GM12878 (cell line): ENCODE data around the gene ABCB8. TPM values are rescaled to one million over a fixed set of nuclear protein-coding genes. Genes with fewer than 3 reads are reported as not detected.

Experiments
- ATAC-seq: fragments of 200-7000 bp; cut with Tn5 transposase; 3 replicates; pipeline ENCODE4 v1.9.1; 2020; ENCODE audit warnings: mild to moderate bottlenecking, moderate library complexity
- BruUV-seq: library from RNA; stranded (reverse); fragments of 400-500 nt; replicated peaks from 2 replicates; lab custom pipeline; 2021; lab: Mats Ljungman, UMichigan
- CTCF ChIA-PET: fragments of 300-600 bp; sonication (Branson Sonifier 250); formaldehyde crosslinking; extraction: SDS; loops from one replicate; lab custom pipeline; 2021; ENCODE audit warnings: inconsistent platforms; lab: Yijun Ruan, JAX
- POLR2A ChIA-PET: fragments of 350-600 bp; formaldehyde crosslinking; extraction: SDS; loops from one replicate; lab custom pipeline; 2021; ENCODE audit warnings: inconsistent platforms; lab: Charles Lee
- RAD21 ChIA-PET: fragments of 300-600 bp; sonication (Branson Sonifier 250); formaldehyde crosslinking; loops from one replicate; lab custom pipeline; 2023; ENCODE audit warnings: antibody characterized with exemption; ENCODE audit not compliant: unreplicated experiment; lab: Charles Lee
- SMC1A ChIA-PET: fragments of 300-600 bp; sonication (Branson Sonifier 250); formaldehyde crosslinking; loops from one replicate; lab custom pipeline; 2023; ENCODE audit not compliant: unreplicated experiment, uncharacterized antibody; lab: Charles Lee
- DNase-seq: peaks from one replicate; pipeline ENCODE4 v3.0.0-alpha.2; 2011; ENCODE audit warnings: low read depth, low spot score
- FAIRE-seq: peaks from 3 replicates; lab custom pipeline; 2011; peaks lifted over from hg19 to GRCh38; lab: Jason Lieb, UNC
- H2AFZ ChIP-seq: 2 replicates; pipeline ENCODE4 v1.6.0; 2011; ENCODE audit warnings: low read depth, low read length, control low read depth; ENCODE audit not compliant: control insufficient read depth
- H3K27ac ChIP-seq: 2 replicates; pipeline ENCODE4 v1.5.1; 2011; ENCODE audit warnings: control low read depth; ENCODE audit not compliant: control insufficient read depth, insufficient read depth
- H3K27me3 ChIP-seq, 2 experiments: replicated peaks in 1 of 2; 2 replicates each; pipeline versions ENCODE4 v1.6.0 to v1.6.1; 2011; ENCODE audit warnings: low read length in 1 of 2; ENCODE audit not compliant: control insufficient read depth in 2 of 2, insufficient read depth in 2 of 2
- H3K36me3 ChIP-seq, 2 experiments: 2 replicates each; pipeline ENCODE4 v1.5.1; 2011; ENCODE audit warnings: low read length in 1 of 2; ENCODE audit not compliant: control insufficient read depth in 2 of 2, insufficient read depth in 2 of 2
- H3K4me1 ChIP-seq: 2 replicates; pipeline ENCODE4 v1.6.1; 2011; ENCODE audit warnings: mild to moderate bottlenecking, low read length, moderate library complexity, mixed read lengths; ENCODE audit not compliant: control insufficient read depth, insufficient read depth
- H3K4me2 ChIP-seq: 2 replicates; pipeline ENCODE4 v1.6.0; 2011; ENCODE audit warnings: control low read depth; ENCODE audit not compliant: control insufficient read depth, insufficient read depth
- H3K4me3 ChIP-seq: fragments of 200-600 bp; sonication (generic); 2 replicates; pipeline ENCODE4 v1.5.1; 2016
- H3K79me2 ChIP-seq: 2 replicates; pipeline ENCODE4 v1.6.0; 2011; ENCODE audit warnings: low read length; ENCODE audit not compliant: control insufficient read depth, insufficient read depth
- H3K9ac ChIP-seq: 2 replicates; pipeline ENCODE4 v1.8.0; 2011; ENCODE audit warnings: low read length, control low read depth, mixed read lengths; ENCODE audit not compliant: control insufficient read depth, insufficient read depth
- H3K9me3 ChIP-seq: replicated peaks from 3 replicates; pipeline ENCODE4 v1.5.1; 2011; ENCODE audit warnings: mild to moderate bottlenecking, low read length; ENCODE audit not compliant: control insufficient read depth, insufficient read depth
- H4K20me1 ChIP-seq: 2 replicates; pipeline ENCODE4 v1.6.0; 2011; ENCODE audit not compliant: control insufficient read depth, insufficient read depth
- NFYB ChIP-seq: IDR thresholded peaks from 2 replicates; pipeline ENCODE4 v1.6.1; 2011; ENCODE audit warnings: low read depth, mild to moderate bottlenecking, low read length, improper control_type of control experiment, moderate library complexity; ENCODE audit not compliant: insufficient read depth
- NR2C2 ChIP-seq: IDR thresholded peaks from 2 replicates; pipeline ENCODE4 v1.6.1; 2011; ENCODE audit warnings: borderline replicate concordance, low read depth; ENCODE audit not compliant: control insufficient read depth, insufficient read length
- WGBS: methylation state at CpG from one replicate; pipeline ENCODE4 v1.1.6; 2016; ENCODE audit warnings: low lambda C conversion rate; ENCODE audit not compliant: insufficient replicate concordance, insufficient coverage; ENCODE audit errors: missing lambda C conversion rate; 5-methylcytosine and 5-hydroxymethylcytosine counted together
- in situ Hi-C: fragments of 300-500 bp; cut with MboI; formaldehyde crosslinking; loops from 9 replicates; pipeline ENCODE4 v1.14.3; 2018; ENCODE audit warnings: mixed read lengths
- intact Hi-C: fragments of 100-400 bp; cut with micrococcal nuclease; formaldehyde crosslinking; loops from one replicate; pipeline ENCODE4 v1.14.2; 2022; ENCODE audit not compliant: unreplicated experiment
- polyA plus RNA-seq, 11 experiments: library from polyadenylated mRNA; depleted of rRNA in 4 of 11; unstranded in 6 of 11; stranded (reverse) in 5 of 11; fragments of >200 nt; fragmentation: Nextera tagmentation in 4 of 11; fragmentation: Illumina TruSeq in 1 of 11; extraction: Ambion mirVana in 4 of 11; extraction: Trizol in 1 of 11; gene quantifications; 1 replicate in 1 of 11; 2 replicates in 10 of 11; pipeline versions ENCODE4 v1.2.1 to v1.2.3, GENCODE V29; 2011 to 2016; ENCODE audit warnings: inconsistent platforms in 2 of 11, missing spikeins in 2 of 11, low read depth in 1 of 11
- total RNA-seq, 4 experiments: library from RNA; depleted of rRNA in 3 of 4; stranded (reverse); fragments of >200 nt in 3 of 4; fragmentation: Illumina TruSeq in 1 of 4; extraction: Trizol in 1 of 4; gene quantifications; 2 replicates each; pipeline versions ENCODE4 v1.2.1 to v1.2.3, GENCODE V29; 2013 to 2021
- TF ChIP-seq, protein P1 (sequence below): IDR thresholded peaks from 2 replicates; pipeline ENCODE4 v1.6.1; 2012; ENCODE audit warnings: low read length, inconsistent platforms

ABCB8 gene
- total and polyA plus RNA-seq, 10 of the 15 experiments (the other 5 are each of a cell fraction or from before 2014, with no cell fraction given) = 0.77 to 34.8 (median 18.9) TPM

- FAIRE-seq (no peak), DNase-seq (no peak), ATAC-seq (no peak)
- Histone ChIP-seq H2AFZ (no peak overlapping the region), H3K9me3 (no peaks in the 10 kb centered on the region), H4K20me1 (no peaks in the 10 kb centered on the region), H3K36me3 (no peaks in the 10 kb centered on the region), H3K4me3 (no peak overlapping the region), H3K27ac (no peak overlapping the region), H3K9ac (no peak overlapping the region), H3K27me3 (no peaks in the 10 kb centered on the region; a peak in 1 of 4 replicates), H3K4me2 (no peak overlapping the region), H3K4me1 (peaks cover 6% of the 10 kb centered on the region), H3K79me2 (no peaks in the 10 kb centered on the region)
- BruUV-seq = no TSS peak
- RAD21 ChIA-PET = interaction anchor here (1.3 kb wide), 1 partner anchor 18 kb away, joined by 3 read pairs; the partner anchor contains the start of gene ABCB8
- no peak for TF ChIP-seq NFYB
- no peak for TF ChIP-seq NR2C2
- TF ChIP-seq, protein P1, sequence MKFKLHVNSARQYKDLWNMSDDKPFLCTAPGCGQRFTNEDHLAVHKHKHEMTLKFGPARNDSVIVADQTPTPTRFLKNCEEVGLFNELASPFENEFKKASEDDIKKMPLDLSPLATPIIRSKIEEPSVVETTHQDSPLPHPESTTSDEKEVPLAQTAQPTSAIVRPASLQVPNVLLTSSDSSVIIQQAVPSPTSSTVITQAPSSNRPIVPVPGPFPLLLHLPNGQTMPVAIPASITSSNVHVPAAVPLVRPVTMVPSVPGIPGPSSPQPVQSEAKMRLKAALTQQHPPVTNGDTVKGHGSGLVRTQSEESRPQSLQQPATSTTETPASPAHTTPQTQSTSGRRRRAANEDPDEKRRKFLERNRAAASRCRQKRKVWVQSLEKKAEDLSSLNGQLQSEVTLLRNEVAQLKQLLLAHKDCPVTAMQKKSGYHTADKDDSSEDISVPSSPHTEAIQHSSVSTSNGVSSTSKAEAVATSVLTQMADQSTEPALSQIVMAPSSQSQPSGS = no peak
- in situ Hi-C loops = no loop called here
- POLR2A ChIA-PET = interaction anchor here (0.6 kb wide), 2 partner anchors 15 to 244 kb away, joined by 3 read pairs; no protein-coding TSS in a partner anchor
- SMC1A ChIA-PET = interaction anchor here (1.4 kb wide), 1 partner anchor 18 kb away, joined by 5 read pairs; the partner anchor contains the start of gene ABCB8
- CTCF ChIA-PET = interaction anchor here (0.6 to 4.3 kb wide), 11 partner anchors 8 to 507 kb away, joined by 3 to 35 read pairs (median 5); partner anchors contain the start of genes ABCB8 and ATG9B
- WGBS = 17% methylated on average over 7 of the region's 7 CpGs
- intact Hi-C loops = loop anchor here (5.0 kb wide), 1 partner anchor 102 kb away; no protein-coding TSS in a partner anchor
Observed at GRCh38 chr7:151010037-151010306, 18.3 kb upstream of the ABCB8 start.
